Stimulated activated CD4-positive, alpha-beta T cell treated with anti-CD3 and anti-CD28 coated beads, Interleukin-1b, Interleukin-23, amount 100 ng/mL, for 24 hours (primary cell): Measurements from ENCODE around the gene GNAT1.
"Not testable (repeated sequence)": the region's sequence is repeated elsewhere in the genome, so short reads cannot be mapped to it uniquely, and the experiment has no call there.

Source experiments
- DNase-seq, 4 experiments: peaks; one replicate each; pipeline ENCODE4 v3.0.0-alpha.2; 2020; ENCODE audit warnings: low read depth in 4 of 4, low spot score in 1 of 4

The GNAT1 gene

DNA sequence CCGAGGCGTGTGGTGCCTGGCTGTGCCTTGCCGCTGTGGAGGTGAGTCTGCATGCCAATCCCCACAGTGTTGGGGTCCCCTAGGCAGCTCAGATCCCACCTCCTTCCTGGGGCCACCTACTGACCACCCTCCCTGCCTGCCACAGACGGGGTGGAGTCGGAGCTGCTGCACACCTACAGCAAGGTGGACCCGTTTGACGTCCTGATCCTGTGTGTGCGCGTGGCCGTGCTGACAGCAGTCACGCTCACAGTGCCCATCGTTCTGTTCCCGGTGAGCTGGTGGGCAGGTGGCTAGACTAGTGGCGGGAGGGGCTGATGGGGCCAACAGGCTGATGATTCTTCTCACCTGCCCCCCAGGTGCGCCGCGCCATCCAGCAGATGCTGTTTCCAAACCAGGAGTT, 27.0 kb downstream of the GNAT1 start:
- DNase-seq = no peak

DNA sequence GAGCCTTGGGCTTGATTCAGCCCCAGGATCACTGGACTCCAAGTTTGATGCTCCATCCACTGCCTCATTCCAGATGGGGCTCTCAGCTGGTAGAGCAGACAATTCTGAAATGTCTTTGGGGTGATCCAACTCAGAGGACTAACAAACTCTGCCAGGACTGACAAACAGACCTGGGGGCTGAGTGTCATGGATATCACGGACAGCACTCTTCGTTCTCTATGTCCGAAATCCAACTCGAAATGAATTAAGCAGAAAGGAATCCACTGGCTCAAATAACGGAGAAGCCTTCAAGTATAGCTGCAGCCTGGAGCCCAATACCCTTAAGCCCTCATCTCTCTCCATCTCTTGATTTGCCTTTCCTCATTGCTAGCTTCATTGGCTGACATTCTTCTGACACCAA, 27.9 kb downstream of the GNAT1 start:
- DNase-seq = no peak

DNA sequence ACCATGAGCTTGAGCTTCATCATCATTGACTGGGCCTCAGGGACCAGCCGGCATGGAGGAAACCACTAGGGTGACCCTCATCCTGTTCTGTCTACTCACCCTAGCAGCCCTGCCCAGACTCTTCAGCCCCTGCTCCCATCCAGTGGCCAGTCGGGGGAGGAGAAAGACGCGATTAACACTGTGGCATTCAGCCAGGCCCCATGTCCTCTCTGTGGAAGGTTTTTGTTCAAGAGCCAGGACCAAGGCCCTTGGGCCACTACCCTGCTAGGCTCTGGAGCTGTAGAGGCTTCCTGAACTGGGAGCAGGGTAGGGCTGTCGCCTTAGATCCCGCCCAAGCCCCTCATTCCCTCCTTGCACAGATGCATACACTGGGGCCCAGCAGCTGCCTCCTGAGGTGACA, 28.7 kb downstream of the GNAT1 start:
- DNase-seq = no peak

DNA sequence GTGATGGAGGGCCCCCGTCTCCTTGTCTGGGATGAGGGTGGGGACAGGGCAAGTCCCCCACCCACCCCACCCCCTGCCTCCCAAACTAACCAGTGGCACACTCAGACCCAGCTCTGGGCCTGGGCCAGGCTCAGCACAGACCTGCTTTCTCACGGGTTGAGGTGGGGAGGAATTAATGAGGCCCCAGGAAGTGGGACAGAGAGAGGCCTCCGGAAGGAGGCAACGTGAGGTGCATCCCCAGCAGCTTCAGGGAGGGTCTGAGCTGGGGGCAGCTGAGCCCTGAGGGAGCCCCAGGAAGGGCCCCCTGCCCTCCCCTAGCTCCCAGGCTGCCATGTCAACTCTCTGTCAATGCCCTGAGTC, 29.6 kb downstream of the GNAT1 start:
- DNase-seq = no peak

DNA sequence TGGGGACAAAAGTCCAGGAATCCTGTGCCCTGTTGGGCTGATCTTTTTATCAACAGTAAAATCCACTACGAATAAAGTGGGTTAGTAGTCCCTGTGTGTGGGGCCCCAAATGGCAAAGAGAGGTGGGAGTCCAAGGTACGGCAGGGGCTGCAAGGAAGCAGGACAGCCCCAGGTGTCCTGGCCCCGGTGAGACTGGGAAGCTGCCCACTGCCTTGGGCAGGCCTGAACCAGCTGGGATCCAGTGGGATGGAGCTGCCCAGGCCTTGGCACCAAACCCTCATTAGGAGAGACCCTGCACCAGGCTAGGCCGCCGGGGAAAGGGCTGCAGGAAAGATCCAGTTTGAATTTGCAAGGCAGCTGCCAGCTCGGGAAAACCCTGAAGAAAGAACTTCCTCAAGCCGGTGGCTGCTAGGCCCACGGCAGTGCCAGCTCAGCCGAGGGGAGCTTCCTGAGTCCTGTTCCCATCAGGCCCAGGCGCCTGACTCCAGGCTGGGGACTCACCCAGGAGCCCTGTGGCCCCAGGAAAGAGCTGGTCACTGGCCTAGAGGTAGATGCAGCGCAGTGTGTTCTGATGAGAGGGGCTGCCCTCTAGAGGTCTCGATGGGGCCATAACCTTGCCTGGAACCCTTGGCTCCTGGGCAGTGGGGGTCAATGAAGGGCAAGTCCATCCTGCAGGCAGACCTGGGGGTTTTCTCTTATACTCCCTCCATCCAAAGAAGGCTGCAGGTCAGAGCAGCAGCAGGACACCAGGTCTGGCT, 30.2 kb downstream of the GNAT1 start:
- no peak for DNase-seq

DNA sequence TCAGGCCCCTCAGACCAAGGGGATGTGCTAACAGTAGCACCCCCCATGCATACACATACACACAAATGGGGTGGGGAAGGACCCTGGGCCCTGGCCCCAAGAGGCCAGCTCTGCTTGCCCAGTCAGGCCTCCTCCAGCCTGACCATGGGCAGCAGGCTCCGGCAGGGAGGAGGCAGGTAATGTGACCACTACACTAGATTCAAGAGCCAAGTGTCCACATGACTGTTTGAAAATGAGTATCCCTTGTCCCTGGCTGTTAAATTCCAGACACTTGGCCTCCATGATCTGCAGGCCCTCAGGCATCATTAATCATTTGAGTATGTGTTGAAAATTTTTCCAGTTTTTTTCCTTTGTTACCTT, 30.7 kb downstream of the GNAT1 start:
- no peak for DNase-seq

DNA sequence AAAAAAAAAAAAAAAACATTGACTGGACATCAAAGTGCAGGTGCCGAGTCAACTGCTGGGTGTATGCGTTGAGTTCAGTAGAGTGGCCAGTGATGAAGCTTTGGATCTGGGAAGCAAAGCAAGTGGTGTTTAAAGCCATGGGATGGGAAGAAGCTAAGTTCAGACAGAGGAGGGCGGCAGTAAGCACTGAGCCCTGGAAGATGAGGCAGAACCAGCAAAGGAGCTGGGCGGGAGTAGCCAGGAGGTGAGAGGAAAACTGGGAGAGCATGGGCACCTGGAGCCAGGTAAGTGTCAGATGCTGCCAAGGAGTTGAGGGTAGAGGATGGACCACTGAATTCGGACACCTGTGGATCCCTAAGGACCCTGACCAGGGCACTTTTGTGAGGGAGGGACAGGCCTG, 33.2 kb downstream of the GNAT1 start:
- DNase-seq = no peak

DNA sequence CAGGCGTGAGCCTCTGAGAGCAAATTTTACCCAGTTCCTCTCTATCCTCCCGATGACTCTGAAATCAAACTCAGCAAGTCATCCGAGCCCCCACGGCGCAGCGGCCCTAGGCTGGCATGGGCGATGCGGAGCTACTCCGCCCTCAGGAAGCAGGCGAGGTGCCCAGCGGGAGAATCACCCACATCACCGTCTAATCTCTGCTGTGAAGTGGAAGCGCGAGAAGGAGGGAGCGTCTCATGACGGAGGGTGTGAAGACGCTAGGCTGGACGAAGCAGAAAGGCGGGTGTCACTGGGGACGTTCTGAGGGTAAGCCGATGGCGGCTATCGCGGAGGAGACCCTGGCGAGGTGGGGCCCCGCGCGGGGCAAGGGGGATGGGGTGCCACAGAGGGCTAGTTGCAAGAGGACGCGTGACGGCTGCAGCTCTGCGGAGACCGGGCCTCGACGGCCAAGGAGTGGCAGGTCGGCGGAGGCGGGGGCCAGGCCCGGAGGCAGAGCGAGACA, 35.5 kb downstream of the GNAT1 start:
- no peak for DNase-seq

DNA sequence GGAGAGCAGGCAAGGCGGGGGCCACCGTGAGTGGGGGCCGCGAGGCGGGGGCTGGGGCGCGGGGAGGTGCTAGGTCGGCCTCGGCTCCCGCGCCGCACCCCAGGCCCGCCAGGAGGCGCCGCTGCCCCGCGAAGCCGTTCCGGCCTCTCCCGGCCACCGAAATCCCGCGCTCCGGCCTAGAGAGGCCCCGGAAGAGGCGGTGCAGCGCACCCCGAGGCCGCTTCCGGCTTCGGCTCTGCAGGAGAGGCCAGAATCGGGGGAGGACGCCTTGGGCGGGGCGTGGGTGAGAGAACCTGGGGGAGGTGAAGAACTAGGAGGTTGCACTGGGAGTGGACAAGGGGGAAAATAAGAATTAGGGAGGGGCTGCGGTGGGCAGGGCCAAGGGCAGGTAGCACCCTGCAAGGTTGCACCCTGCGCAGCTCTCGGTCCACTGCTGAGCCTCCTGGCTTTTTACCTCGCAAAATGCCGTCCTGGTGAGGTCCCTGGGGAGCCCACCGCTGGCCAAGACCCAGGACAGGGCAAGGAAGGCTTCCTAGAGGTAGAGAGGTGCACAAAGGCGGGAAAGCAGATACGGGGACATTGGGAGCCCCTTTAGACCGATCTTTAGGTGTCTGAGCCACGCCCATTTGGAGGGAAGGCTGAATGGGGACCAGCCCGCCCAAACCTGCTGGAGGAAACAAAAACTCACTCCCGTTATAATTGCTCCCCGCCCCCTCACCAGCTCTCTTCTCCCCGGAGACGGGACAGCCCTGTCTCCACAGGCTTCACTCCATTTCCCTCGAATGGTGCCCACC, 36.2 kb downstream of the GNAT1 start:
- DNase-seq = peak; percentile 65 to 87 (median 82)

DNA sequence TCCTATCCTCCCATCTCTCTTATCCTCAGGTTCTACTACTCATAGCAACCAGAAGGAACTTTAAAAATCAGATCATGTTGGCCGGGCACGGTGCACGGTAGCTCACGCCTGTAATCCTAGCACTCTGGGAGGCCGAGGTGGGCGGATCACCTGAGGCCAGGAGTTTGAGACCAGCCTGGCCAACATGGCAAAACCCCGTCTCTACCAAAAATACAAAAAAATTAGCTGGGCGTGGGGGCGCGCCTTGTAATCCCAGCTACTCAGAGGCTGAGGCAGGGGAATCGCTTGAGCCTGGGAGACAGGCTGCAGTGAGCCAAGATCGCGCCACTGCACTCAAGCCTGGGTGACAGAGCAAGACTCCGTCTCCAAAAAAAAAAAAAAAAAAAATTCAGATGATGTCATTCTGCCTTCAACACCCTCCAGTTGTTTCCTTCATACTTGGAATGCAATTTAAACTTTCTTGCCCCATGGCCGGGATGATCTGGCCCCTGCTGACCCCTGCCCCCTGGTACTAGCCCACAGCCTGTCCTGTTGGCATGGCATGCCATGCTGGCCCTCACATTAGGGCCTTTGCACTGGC, 36.9 kb downstream of the GNAT1 start:
- DNase-seq = not testable (repeated sequence)

DNA sequence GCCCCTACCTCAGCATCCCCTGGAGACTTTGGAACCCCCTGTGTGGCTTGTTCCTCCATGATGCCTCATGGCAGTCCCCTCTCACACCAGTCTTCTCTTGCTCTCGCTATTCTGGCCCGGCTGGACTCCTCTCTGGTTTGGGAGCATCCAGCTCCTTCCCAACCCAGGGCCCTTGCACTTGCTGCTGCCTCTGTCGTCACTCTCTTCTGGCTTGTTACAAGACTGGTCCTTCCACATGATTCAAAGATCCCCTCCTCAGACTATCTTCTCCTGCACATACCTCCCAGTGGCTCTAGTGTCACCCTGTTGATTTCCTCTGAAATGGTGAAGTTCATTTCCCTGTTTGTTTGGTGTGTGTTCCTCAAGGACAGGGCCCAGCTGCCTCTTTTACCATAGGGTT, 38.1 kb downstream of the GNAT1 start:
- DNase-seq = no peak

DNA sequence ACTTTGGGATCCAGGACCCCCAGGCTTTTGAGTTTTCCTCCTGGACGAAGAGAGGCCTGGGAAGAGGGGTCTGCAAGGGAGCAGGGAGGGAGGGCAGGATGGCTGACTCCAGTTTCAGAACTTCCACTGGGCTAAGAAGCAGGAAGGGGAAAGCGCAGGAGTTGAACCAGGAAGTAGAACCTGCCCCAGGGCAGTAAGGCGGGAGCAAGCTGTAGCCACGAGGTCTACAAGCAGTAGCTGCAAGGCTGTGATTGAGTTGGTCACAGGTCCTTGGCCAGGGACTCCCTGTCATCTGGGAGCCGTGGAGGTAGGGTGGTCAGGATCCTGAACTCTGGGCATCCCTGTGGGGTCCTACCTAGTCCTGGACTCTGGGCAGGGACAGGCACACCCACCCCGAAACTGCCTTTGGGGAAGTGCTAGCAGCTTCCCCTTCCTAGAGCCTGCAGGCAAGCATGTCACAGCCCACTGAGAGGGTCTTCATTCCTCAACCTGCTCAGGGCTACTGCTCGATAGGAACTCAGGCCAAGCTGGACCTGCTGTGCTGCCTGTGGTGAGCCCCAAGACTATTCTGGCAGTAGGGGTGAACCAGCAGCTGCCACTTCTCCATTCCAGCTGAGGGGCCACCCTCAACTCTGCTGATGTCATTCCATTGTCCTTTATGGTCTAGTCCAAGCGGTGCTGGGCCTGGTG, 38.8 kb downstream of the GNAT1 start:
- DNase-seq = no peak

DNA sequence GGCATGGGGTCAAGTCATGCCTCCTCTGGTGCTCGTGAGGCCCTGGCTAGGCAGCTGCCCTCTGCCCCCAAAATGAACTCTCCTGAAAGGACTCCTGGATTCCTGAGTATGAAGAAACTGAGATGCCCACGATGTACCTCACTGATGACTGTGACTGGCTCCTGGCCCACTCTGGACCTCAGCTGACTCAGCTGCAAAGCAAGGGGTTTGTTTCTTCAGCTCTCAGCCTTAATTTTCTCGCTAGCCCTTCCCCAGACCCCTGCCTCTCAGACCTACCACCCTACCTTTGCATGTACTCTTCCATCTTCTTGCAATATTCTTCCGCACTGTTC, 39.4 kb downstream of the GNAT1 start:
- DNase-seq = no peak

DNA sequence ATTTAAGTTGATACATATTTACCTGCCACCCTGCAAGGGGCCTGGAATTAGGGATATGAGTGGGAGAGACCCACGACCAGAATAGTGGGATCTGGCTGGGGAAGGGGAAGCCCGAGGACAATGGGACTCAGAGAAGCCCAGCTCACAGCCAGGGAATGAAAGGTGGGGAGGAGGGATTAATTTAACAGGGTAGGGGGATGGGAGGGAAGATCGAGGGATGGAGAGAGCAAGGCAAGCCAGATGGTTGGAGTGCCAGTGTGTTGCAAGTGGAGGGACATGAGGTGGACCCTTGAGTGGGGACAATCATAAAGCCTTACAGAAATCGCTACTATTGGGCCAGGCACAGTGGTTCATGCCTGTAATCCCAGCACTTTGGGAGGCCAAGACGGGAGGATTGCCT, 40.2 kb downstream of the GNAT1 start:
- no peak for DNase-seq

DNA sequence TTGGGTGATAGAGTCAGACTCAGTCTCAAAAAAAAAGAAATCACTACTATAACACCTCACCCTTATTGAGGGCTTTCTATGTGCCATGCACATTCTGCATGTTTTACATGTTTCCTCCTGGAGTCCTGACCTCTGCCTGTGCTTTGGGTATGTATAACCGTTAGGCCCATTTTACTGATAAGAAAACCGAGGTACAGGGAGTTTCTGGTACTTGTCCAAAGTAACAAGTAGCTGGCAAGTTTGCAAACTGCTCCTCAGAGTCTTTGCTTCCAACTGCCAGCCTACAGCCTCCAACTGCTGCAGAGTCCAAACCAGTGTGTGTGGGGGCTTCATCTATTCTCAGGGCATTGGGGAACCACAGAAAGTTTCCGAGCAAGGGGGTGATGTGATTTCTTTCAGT, 40.9 kb downstream of the GNAT1 start:
- DNase-seq = no peak

DNA sequence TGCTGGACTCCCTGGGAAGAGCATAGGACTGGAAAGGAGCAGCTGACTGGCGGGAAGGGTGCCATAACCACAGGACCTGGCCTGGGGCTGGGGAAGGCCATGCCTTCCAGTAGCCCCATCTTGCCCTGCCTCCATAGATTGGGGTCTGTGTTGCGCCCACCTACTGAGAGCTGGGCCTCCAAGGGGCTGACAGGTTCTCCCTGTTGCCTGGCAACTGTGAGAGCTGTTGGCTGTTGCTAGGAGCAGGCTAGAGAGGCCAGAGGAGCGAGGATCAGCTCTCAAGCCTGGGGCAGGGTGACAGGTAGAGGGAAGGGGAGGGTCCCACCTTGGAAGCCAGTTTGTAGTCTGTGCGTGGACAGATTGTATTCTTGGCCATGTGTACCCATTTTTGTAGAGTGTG, 41.8 kb downstream of the GNAT1 start:
- DNase-seq = no peak

DNA sequence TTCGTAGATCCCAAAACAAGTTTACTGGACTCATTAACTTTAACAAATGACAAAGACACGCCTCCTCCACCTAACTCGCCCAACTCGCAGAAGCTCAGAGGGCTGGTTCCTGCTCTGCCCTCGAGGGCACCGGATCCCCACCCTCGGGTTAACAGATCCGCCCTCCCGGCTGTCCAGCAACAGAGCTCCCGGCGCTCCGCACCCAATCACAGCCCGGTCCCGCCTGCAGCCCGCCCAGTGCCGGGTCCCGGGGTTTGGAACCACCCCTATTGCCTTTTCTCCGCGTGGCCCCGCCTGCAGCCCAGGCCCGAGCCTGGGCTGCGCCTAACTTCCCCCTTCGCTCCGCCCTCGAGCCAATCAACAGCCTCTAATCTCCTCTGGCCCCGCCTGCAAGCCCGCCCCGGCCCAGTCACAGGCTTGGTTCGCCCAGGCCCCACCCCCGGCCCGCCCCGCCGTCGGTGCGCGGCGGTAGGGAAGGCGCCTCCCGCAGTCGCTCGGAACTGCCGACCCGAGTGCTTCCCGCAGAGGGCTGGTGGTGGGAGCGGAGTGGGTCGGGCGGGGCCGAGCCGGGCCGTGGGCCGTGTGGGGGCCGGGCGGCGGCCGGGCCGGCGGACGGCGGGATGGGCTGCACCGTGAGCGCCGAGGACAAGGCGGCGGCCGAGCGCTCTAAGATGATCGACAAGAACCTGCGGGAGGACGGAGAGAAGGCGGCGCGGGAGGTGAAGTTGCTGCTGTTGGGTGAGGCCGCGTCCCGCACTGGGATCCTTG, 44.5 kb downstream of the GNAT1 start, which contains the start of gene GNAI2:
Gene GNAI2 (plus strand): TSS at position 489 of the 768 bp plus-strand sequence. CDS start 132 bp downstream, at position 621.
- peak; percentile 90 to 99 (median 96) for DNase-seq

DNA sequence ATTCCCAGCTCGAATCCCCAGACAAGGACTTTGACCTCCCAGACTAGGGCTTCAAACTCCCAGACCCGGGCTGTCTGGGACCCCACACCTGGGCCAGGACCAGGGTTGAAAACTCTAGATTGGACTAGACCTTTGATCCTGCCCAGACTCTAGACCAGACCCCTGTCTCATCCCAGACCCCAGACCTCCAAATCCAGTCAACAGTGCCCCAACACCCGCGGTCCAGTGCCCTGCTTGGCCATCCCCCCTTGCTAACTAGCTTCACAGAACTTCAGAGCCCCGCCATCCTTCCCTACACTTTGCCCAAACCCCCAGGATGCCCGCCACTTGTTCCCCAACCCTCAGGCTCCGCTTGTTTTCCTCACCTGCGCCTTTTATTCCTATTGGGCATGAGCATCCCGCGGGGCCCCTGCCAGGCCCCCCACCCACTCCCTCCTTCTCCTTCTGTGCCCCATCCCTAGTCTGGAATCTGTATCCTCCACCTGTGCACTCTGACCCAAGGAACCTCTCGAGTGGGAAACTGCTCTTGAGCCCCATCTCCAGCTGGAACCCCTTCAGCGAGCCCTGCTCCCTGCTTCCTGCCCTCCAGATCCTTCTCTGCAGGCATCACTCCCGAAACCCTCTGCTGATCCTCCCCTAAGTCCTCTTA, 45.2 kb downstream of the GNAT1 start:
- no peak for DNase-seq

DNA sequence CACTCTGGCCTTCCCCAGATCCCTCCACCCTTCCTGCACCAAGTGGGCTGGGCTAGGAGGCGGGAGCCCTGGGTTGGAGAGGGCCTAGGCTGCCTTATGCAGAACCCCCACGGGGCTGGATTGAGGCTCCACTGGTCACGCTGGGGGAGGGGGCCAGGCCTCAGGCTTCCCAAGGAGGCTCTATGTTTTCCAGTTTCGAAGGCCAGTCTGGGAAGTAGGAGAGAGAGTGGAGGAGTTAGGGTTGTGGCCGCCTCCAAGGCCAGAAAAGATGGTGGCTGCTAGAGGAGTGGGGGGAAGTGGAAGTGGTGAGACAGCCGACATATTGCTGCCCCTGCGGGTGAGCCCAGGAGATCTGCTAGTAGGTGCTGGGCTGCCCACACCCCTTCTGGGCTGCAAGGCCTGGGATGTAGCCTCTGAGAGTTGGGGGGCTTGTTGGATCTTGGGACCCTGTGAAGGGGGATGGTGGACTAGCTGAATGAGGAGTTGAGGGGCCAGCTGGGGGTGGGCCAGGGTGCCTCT, 45.8 kb downstream of the GNAT1 start:
- DNase-seq = no peak
